Pancreas (tissue), 10 donors: ENCODE data around the gene TES. TPM values are rescaled to one million over a fixed set of nuclear protein-coding genes. Genes with fewer than 3 reads are reported as not detected.

Source experiments
- ATAC-seq, 4 donors: fragments of 200-7000 bp; cut with Tn5 transposase; one replicate each; pipeline versions ENCODE4 v1.8.0 to v1.9.1; 2020; ENCODE audit warnings: mild to moderate bottlenecking in 4 of 4, moderate library complexity in 4 of 4
- DNase-seq, 6 donors: peaks; one replicate each; pipeline ENCODE4 v3.0.0-alpha.2; 2020
- FAIRE-seq: peaks from 2 replicates; lab custom pipeline; 2012; peaks lifted over from hg19 to GRCh38; lab: Jason Lieb, UNC
- H3K27ac ChIP-seq, 4 donors: fragments of 200-600 bp; sonication (generic); 1 replicate in 3 of 4; 2 replicates in 1 of 4; pipeline versions ENCODE4 v1.5.0 to v1.8.0; 2020
- H3K27me3 ChIP-seq, 4 donors: fragments of 200-600 bp; one replicate each; pipeline ENCODE4 v1.8.0; 2021
- H3K36me3 ChIP-seq, 3 donors: fragments of 200-600 bp; sonication (generic) in 1 of 3; one replicate each; pipeline versions ENCODE4 v1.5.0 to v1.8.0; 2020 to 2021
- H3K4me1 ChIP-seq, 3 donors: fragments of 200-600 bp; one replicate each; pipeline ENCODE4 v1.8.0; 2021
- H3K4me3 ChIP-seq, 4 donors: fragments of 200-600 bp; sonication (generic) in 2 of 4; one replicate each; pipeline versions ENCODE4 v1.5.0 to v1.8.0; 2020 to 2021
- H3K9me3 ChIP-seq, 4 donors: fragments of 200-600 bp; one replicate each; pipeline ENCODE4 v1.8.0; 2021
- WGBS, 2 donors: extraction: QIAGEN DNeasy Blood & Tissue Kit; methylation state at CpG; one replicate each; pipeline ENCODE4 v1.1.7; 2013; 5-methylcytosine and 5-hydroxymethylcytosine counted together
- intact Hi-C, 3 donors: fragments of 100-400 bp; cut with DNase I; formaldehyde crosslinking; loops; one replicate each; pipeline versions ENCODE4 v1.11.1 to v1.14.2; 2022
- polyA plus RNA-seq, 2 donors: library from polyadenylated mRNA; stranded (reverse); fragments of 200-250 nt; gene quantifications; one replicate each; pipeline ENCODE4 v1.2.3, GENCODE V29; 2013
- total RNA-seq, 6 donors: library from RNA; stranded (reverse); fragmentation: NEBNext Ultra II Directional in 4 of 6; extraction: Animal tissue kit (Norgen Biotek cat#: 25700) in 4 of 6; gene quantifications; one replicate each; pipeline versions ENCODE4 v1.2.1 to v1.2.4, GENCODE V29; 2021 to 2023
- TF ChIP-seq, protein P1 (sequence below), 4 donors: fragments of 200-600 bp; sonication (generic) in 3 of 4; IDR thresholded peaks; one replicate each; pipeline versions ENCODE4 v1.5.0 to v1.8.0; 2021; ENCODE audit warnings: antibody characterized with exemption in 4 of 4
- donor health status: healthy with polysubstance abuse.
- donor health status: DM: no; HTN: no; CAD: no; lungs with moderate emphysema.
- donor health status: DM: no; HTN: no; CAD: no.
- donor health status: control.
- donor health status: control.
- donor health status: Bipolar disorder and iron deficiency.
- donor health status: DM: yes; HTN: yes; CAD: no.
- donor health status: DM: no; HTN: no; CAD: no.
- donor health status: DM: no; HTN: no; CAD: no.
- donor health status: DM: yes; HTN: yes; CAD: no.

Gene TES
- total and polyA plus RNA-seq, 8 donors: 10.6 to 37.0 (median 20.0) TPM

DNA sequence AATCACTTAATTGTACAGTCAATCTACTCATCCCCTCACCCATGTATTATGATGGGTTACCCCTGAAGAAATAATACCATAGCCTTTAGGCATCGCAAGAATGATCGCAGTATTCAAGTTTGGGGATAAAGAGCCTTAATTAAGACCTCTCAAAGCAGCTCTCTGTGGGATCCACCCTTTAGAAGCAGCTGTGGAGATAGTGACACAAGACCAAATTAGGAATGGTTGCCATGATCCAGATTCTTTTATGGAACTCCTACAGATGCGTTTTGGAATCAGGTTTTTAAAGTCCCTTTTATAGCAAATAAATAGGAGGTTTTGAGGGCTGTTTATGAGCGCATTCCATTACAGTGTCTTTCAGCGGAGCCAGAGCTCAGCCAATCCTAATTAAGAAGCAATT, 12.2 kb downstream of the TES start:
- Histone ChIP-seq H3K4me1 (peaks cover 6 to 23% (median 20%) of the 10 kb centered on the region in 3 donors), H3K27me3 (no peaks in the 10 kb centered on the region), H3K27ac (no peak overlapping the region), H3K36me3 (no peaks in the 10 kb centered on the region), H3K4me3 (no peak overlapping the region), H3K9me3 (no peaks in the 10 kb centered on the region)
- no peak for DNase-seq
- TF ChIP-seq, protein P1, sequence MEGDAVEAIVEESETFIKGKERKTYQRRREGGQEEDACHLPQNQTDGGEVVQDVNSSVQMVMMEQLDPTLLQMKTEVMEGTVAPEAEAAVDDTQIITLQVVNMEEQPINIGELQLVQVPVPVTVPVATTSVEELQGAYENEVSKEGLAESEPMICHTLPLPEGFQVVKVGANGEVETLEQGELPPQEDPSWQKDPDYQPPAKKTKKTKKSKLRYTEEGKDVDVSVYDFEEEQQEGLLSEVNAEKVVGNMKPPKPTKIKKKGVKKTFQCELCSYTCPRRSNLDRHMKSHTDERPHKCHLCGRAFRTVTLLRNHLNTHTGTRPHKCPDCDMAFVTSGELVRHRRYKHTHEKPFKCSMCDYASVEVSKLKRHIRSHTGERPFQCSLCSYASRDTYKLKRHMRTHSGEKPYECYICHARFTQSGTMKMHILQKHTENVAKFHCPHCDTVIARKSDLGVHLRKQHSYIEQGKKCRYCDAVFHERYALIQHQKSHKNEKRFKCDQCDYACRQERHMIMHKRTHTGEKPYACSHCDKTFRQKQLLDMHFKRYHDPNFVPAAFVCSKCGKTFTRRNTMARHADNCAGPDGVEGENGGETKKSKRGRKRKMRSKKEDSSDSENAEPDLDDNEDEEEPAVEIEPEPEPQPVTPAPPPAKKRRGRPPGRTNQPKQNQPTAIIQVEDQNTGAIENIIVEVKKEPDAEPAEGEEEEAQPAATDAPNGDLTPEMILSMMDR (IDR thresholded peaks at IDR 0.05): no peak
- ATAC-seq: no peak
- WGBS, 2 donors: 90 to 91% methylated on average over 5 of the region's 5 CpGs
- intact Hi-C loops: no loop called here
- no peak for FAIRE-seq

DNA sequence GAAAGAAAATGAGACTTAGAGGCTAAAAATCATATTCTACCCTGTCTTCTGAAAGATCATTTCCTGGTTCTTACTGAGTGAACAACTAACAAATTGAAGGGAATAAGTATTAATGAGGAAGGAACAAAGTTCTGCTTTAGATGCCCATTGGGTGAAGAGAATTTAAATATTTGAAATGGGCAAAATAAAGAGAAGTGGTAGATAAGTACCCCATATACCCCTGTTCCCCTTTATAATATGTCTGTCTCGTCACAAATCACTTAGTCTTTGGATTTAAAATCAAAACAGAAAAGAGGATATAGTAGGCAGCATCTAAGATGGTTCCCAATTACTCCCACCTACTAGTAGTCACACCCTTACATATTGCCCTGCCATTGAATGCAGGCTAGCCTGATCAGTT, 13.2 kb downstream of the TES start:
- Histone ChIP-seq H3K27me3 (no peaks in the 10 kb centered on the region), H3K9me3 (no peaks in the 10 kb centered on the region), H3K36me3 (no peaks in the 10 kb centered on the region), H3K4me3 (no peak overlapping the region), H3K4me1 (peaks cover 5 to 21% (median 9%) of the 10 kb centered on the region in 3 donors), H3K27ac (no peak overlapping the region)
- ATAC-seq (no peak), DNase-seq (no peak), FAIRE-seq (no peak)
- WGBS, 2 donors: 89 to 100% methylated on average over 1 of the region's 1 CpG
- TF ChIP-seq, protein P1 (IDR thresholded peaks at IDR 0.05): no peak
- intact Hi-C loops: no loop called here

DNA sequence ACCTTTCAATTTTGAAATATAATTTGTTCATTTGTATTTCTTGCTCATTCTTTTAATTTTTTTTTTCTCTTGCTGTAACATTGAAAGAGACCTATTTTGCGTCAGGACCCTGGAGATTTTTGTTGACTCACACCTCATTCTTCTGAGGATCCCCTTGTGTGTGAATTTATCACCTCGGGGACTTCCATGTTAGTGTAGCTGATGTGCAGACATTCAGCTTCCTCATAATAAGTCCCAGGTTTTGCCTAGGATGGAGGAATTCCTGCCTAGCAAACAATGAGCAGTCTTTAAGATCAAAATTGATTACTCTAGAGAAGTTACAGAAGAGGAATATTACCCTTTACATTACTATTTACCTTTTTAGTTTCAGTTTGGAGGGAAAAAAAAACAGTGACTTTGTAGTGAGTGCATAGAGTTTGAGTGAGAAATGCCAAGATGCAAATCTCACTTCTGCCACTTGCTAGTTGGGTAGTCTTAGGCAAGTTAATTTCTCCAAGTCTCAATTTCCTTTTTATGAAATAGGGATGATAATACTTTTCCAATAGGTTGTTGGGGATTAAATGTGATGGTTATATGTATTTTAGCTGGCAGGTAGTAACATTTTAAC, 14.3 kb downstream of the TES start:
- FAIRE-seq: no peak
- Histone ChIP-seq H3K36me3 (no peaks in the 10 kb centered on the region), H3K4me3 (no peak overlapping the region), H3K27ac (no peak overlapping the region), H3K4me1 (peaks cover 6 to 22% (median 8%) of the 10 kb centered on the region in 3 donors), H3K9me3 (no peaks in the 10 kb centered on the region), H3K27me3 (no peaks in the 10 kb centered on the region)
- no peak for ATAC-seq
- 73 to 76% methylated on average over 2 of the region's 2 CpGs for WGBS, 2 donors
- TF ChIP-seq, protein P1 (IDR thresholded peaks at IDR 0.05): no peak
- intact Hi-C loops: no loop called here
- DNase-seq: no peak

DNA sequence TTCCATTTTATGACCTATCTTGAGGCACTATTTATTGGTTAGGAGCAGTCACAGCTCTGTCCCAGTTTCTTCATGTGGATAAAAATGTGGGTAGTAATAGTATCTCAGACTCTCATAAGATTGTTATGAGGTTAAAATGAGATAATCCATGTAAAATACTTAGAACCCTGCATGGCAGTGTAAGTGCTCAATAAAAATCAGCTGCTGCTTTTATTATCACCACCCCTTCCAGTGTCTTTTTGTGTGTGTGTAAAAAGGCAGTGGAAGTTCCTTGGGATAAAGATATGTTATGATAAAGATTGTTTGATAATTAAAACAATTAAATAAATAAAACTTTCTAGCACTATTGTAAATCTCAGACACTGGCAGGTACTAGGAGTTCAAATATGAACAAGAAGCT, 15.5 kb downstream of the TES start:
- DNase-seq (no peak), ATAC-seq (no peak), FAIRE-seq (no peak)
- Histone ChIP-seq H3K27ac (no peak overlapping the region), H3K4me1 (peaks cover 18 to 29% (median 19%) of the 10 kb centered on the region in 3 donors), H3K27me3 (no peaks in the 10 kb centered on the region), H3K36me3 (no peaks in the 10 kb centered on the region), H3K4me3 (no peak overlapping the region), H3K9me3 (no peaks in the 10 kb centered on the region)
- intact Hi-C loops: no loop called here
- TF ChIP-seq, protein P1 (IDR thresholded peaks at IDR 0.05): no peak

DNA sequence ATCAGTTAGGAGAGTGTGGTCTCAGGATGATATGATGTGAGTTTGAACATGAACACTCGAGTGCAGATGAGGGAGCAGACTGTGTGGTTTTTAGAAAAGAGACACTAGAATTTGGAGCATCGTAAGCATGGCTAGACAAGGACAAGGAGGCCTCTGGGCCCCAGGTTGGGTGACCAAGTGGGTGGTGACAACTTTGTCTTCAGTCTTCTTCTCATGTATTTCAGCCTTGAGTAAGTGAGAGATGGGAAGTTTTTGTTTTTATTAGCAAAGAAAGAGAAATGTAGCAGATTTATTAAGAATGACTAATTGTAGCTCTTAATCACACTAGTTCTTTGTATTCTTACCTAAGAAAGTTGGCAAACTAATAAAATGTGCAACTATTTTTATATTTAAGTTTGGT, 16.3 kb downstream of the TES start:
- 95 to 96% methylated on average over 2 of the region's 2 CpGs for WGBS, 2 donors

More for the DNA sequence above, 16.3 kb downstream of the TES start:
- DNase-seq (no peak), FAIRE-seq (no peak), ATAC-seq (no peak)
- intact Hi-C loops: no loop called here
- Histone ChIP-seq H3K4me1 (peaks cover 20 to 37% (median 23%) of the 10 kb centered on the region in 3 donors), H3K36me3 (no peaks in the 10 kb centered on the region), H3K27ac (no peak overlapping the region), H3K27me3 (no peaks in the 10 kb centered on the region), H3K9me3 (no peaks in the 10 kb centered on the region), H3K4me3 (no peak overlapping the region)
- TF ChIP-seq, protein P1 (IDR thresholded peaks at IDR 0.05): no peak
